Measurements from ENCODE around the gene SEC22A.

GRCh38 chr3:123201557-123202427 is at the start of gene SEC22A:
- TF ChIP-seq ATF2 (IDR thresholded peaks at IDR 0.05; ENCODE audit: low read length) (no peak), CTCF (IDR thresholded peaks at IDR 0.05; ENCODE audit: control extremely low read depth in 1 of 3, insufficient read depth in 1 of 3, low read depth in 1 of 3, low read length in 3 of 3) (no peak), FOSL1 (IDR thresholded peaks at IDR 0.05; ENCODE audit: insufficient read depth, low read depth, low read length) (no peak), TEAD4 (IDR thresholded peaks at IDR 0.05; ENCODE audit: low read depth, low read length) (no peak), CREB1 (IDR thresholded peaks at IDR 0.05) (peak; percentile 98), RAD21 (IDR thresholded peaks at IDR 0.05 in 1 of 2, conservative IDR thresholded peaks at IDR 0.05 in 1 of 2; ENCODE audit: low read depth in 2 of 2, low read length in 2 of 2) (no peak), EZH2 (IDR thresholded peaks at IDR 0.05; ENCODE audit: low read depth, low read length, severe bottlenecking) (no peak)
